Thyroid gland (tissue), 4 donors: Measurements from ENCODE around the gene NAA16. TPM values are rescaled to one million over a fixed set of nuclear protein-coding genes. Genes with fewer than 3 reads are reported as not detected.
"Not testable (repeated sequence)": the region's sequence is repeated elsewhere in the genome, so short reads cannot be mapped to it uniquely, and the experiment has no call there.

Experiments used
- DNase-seq, 2 donors: peaks; one replicate each; pipeline ENCODE4 v3.0.0-alpha.2; 2019
- H3K27ac ChIP-seq, 3 donors: fragments of 200-600 bp; sonication (generic); 1 replicate in 2 of 3; 2 replicates in 1 of 3; pipeline ENCODE4 v1.5.1; 2016 to 2019; ENCODE audit warnings: mild to moderate bottlenecking in 1 of 3, moderate library complexity in 1 of 3
- H3K27me3 ChIP-seq: fragments of 200-600 bp; sonication (generic); one replicate; pipeline ENCODE4 v1.5.1; 2019
- H3K36me3 ChIP-seq, 2 donors: fragments of 200-600 bp; sonication (generic); one replicate each; pipeline ENCODE4 v1.5.1; 2016 to 2019
- H3K4me1 ChIP-seq, 2 donors: fragments of 200-600 bp; sonication (generic); one replicate each; pipeline ENCODE4 v1.5.1; 2017 to 2019
- H3K4me3 ChIP-seq, 3 donors: fragments of 200-600 bp; sonication (generic); replicated peaks in 1 of 3; 1 replicate in 2 of 3; 2 replicates in 1 of 3; pipeline ENCODE4 v1.5.1; 2016; ENCODE audit warnings: mild to moderate bottlenecking in 1 of 3
- H3K9me3 ChIP-seq: fragments of 200-600 bp; sonication (generic); one replicate; pipeline ENCODE4 v1.5.1; 2017
- POLR2A ChIP-seq, 2 donors: fragments of 450-650 bp; IDR thresholded peaks; one replicate each; pipeline ENCODE4 v1.6.1; 2017; ENCODE audit warnings: antibody characterized with exemption in 2 of 2, mild to moderate bottlenecking in 2 of 2, moderate library complexity in 1 of 2
- WGBS, 2 donors: methylation state at CpG; one replicate each; pipeline ENCODE4 v1.1.5; 2017; 5-methylcytosine and 5-hydroxymethylcytosine counted together
- intact Hi-C: fragments of 100-400 bp; cut with DNase I; formaldehyde crosslinking; loops from one replicate; pipeline ENCODE4 v1.15.1; 2023
- total RNA-seq, 4 donors: library from RNA; depleted of rRNA; stranded (reverse); fragments of >200 nt; gene quantifications; one replicate each; pipeline ENCODE4 v1.2.3, GENCODE V29; 2016
- TF ChIP-seq, protein P1 (sequence below), 6 experiments: fragments of 200-600 bp in 3 of 6; fragments of 450-650 bp in 3 of 6; sonication (generic) in 3 of 6; IDR thresholded peaks; one replicate each; pipeline ENCODE4 v1.5.1; 2016 to 2019; ENCODE audit warnings: antibody characterized with exemption in 6 of 6, mild to moderate bottlenecking in 2 of 6, inconsistent platforms in 1 of 6, moderate library complexity in 1 of 6

The NAA16 gene
- total RNA-seq, 4 donors from 2014 or later, result 16.9 to 42.7 (median 19.0) TPM

- Histone ChIP-seq H3K9me3 (no peaks in the 10 kb centered on the region), H3K4me3 (no peak overlapping the region), H3K27ac (no peak overlapping the region), H3K27me3 (no peaks in the 10 kb centered on the region), H3K36me3 (no peaks in the 10 kb centered on the region), H3K4me1 (no peaks in the 10 kb centered on the region)
- TF ChIP-seq, protein P1, sequence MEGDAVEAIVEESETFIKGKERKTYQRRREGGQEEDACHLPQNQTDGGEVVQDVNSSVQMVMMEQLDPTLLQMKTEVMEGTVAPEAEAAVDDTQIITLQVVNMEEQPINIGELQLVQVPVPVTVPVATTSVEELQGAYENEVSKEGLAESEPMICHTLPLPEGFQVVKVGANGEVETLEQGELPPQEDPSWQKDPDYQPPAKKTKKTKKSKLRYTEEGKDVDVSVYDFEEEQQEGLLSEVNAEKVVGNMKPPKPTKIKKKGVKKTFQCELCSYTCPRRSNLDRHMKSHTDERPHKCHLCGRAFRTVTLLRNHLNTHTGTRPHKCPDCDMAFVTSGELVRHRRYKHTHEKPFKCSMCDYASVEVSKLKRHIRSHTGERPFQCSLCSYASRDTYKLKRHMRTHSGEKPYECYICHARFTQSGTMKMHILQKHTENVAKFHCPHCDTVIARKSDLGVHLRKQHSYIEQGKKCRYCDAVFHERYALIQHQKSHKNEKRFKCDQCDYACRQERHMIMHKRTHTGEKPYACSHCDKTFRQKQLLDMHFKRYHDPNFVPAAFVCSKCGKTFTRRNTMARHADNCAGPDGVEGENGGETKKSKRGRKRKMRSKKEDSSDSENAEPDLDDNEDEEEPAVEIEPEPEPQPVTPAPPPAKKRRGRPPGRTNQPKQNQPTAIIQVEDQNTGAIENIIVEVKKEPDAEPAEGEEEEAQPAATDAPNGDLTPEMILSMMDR (IDR thresholded peaks at IDR 0.05), result no peak
- TF ChIP-seq POLR2A (IDR thresholded peaks at IDR 0.05), result no peak
- 81 to 83% methylated on average over 6 of the region's 6 CpGs for WGBS, 2 donors
- DNase-seq, result no peak
- intact Hi-C loops, result no loop called here
These were observed 39.4 kb upstream of the NAA16 start for GRCh38 chr13:41271456-41272285.

DNA sequence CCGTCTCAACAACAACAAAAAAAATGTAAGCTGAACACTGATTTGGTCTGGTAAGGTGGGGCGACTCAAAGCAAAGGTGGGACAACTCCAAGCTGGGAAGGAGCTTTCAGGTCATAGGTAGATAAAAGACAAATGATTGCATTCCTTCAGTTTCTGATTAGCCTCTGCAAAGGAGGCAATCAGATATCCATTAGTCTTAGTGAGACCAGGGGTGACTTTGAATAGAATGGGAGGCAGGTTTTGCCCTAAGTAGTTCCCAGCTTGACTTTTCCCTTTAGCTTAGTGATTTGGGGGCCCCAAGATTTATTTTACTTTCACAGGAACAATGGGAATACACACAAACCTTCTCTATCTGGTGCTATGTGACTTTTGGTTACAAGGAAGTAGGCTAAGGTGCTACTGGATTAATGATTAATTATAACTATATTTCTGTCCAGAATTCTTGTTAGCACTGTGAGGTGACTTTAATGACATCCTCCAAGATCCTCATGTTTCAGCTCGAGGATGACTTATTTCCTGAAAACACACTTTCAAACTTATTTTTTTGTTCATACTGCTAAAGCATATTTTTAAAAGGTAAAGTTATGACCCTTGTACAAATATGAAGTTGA is 37.1 kb upstream of the NAA16 start:
- Histone ChIP-seq H3K27me3 (no peaks in the 10 kb centered on the region), H3K4me1 (no peaks in the 10 kb centered on the region), H3K9me3 (no peaks in the 10 kb centered on the region), H3K4me3 (no peak overlapping the region), H3K27ac (no peak overlapping the region), H3K36me3 (no peaks in the 10 kb centered on the region)
- 91 to 92% methylated on average over 3 of the region's 3 CpGs for WGBS, 2 donors
- TF ChIP-seq, protein P1 (IDR thresholded peaks at IDR 0.05), result no peak
- no peak for TF ChIP-seq POLR2A (IDR thresholded peaks at IDR 0.05)
- DNase-seq, result no peak
- intact Hi-C loops, result no loop called here

- TF ChIP-seq POLR2A (IDR thresholded peaks at IDR 0.05), result no peak
- TF ChIP-seq, protein P1 (IDR thresholded peaks at IDR 0.05), result no peak
- Histone ChIP-seq H3K4me3 (no peak overlapping the region), H3K4me1 (no peaks in the 10 kb centered on the region), H3K9me3 (no peaks in the 10 kb centered on the region), H3K27ac (no peak overlapping the region), H3K27me3 (no peaks in the 10 kb centered on the region), H3K36me3 (no peaks in the 10 kb centered on the region)
- intact Hi-C loops, result no loop called here
- DNase-seq, result no peak
- 95 to 96% methylated on average over 11 of the region's 11 CpGs for WGBS, 2 donors
These were observed 36.2 kb upstream of the NAA16 start for GRCh38 chr13:41274881-41275280.

DNA sequence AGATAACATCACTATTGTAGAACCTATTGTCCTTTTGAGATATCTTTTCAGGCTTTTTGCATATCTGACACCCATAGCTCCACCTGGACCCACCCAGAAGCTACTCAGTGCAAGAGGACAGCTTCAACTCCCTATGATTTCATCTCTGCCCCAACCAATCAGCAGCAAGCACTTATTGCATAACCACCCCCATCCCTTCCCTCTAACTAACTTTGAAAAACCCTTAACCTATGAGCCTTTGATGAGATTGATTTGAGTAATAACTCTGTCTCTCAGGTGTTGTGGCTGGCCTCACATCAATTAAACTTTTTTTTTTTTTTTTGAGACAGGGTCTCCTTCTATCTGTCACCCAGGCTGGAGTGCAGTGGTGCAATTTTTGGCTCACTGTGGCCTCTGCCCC is 34.2 kb upstream of the NAA16 start:
- intact Hi-C loops, result no loop called here
- DNase-seq, result no peak
- Histone ChIP-seq H3K4me1 (no peaks in the 10 kb centered on the region), H3K27me3 (no peaks in the 10 kb centered on the region), H3K36me3 (no peaks in the 10 kb centered on the region), H3K27ac (no peak overlapping the region), H3K9me3 (no peaks in the 10 kb centered on the region), H3K4me3 (no peak overlapping the region)
- TF ChIP-seq POLR2A (IDR thresholded peaks at IDR 0.05), result no peak
- TF ChIP-seq, protein P1 (IDR thresholded peaks at IDR 0.05), result no peak

- H3K36me3 ChIP-seq, H3K4me3 ChIP-seq, DNase-seq, H3K27ac ChIP-seq, H3K9me3 ChIP-seq, H3K27me3 ChIP-seq, H3K4me1 ChIP-seq, intact Hi-C loops: not testable (repeated sequence)
- WGBS, 2 donors, result 55 to 71% methylated on average over 2 of the region's 2 CpGs
These were observed 31.9 kb upstream of the NAA16 start for GRCh38 chr13:41279156-41279555.
